HG02678 (cell line): ENCODE measurements around the gene SPATS2.
"Not testable (repeated sequence)": the region's sequence is repeated elsewhere in the genome, so short reads cannot be mapped to it uniquely, and the experiment has no call there.

Source experiments
- ATAC-seq: cut with Tn5 transposase; IDR thresholded peaks from one replicate; pipeline ENCODE4 v1.9.1; 2021; ENCODE audit warnings: mild to moderate bottlenecking, moderate library complexity; ENCODE audit not compliant: unreplicated experiment

The SPATS2 gene

DNA sequence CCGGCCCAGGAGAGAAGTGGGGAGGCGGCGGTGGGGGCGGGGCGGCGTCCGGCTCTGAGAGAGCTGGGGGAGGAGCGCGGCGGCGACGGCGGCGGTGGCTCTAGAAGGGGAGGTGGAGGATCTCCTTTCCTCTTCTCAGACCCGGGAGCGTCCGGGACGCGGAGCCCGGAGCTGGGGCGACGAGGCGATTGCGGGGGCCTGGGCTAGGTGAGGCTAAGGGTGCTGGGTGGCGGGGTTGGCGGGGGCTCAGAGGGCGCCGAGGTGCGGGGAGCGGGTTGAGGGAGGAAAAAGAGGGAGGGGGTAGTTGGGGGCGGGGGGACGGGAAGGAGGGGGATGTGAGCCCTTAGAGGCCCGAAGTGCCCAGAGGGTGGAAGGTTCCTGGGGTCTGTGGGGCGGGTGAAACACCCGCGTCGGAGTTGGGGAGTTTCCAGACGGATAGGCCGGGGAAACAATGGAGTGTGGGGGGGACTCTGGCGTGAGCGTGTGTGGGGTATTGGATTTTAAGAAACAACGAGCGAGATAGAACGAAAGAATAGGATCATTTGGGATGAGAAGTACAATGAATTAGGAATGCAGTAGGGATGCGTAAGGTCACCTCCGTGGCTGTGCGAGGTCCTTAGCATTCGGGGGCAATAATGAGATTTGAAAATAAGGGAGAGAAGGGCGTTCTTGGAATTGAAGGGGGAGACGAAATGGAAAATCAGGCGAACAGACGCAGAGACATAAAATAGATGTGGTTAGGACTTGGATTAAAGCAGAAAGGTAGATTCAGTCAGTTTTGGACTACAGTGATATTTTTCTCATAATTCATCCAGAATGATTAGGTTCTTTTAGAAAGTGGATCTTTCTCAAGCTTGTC, at the start of gene SPATS2:
SPATS2 (plus strand) TSS at position 82 of the 859 bp plus-strand sequence. CDS start 93,551 bp downstream, outside the sequence.
- ATAC-seq, result no peak

DNA sequence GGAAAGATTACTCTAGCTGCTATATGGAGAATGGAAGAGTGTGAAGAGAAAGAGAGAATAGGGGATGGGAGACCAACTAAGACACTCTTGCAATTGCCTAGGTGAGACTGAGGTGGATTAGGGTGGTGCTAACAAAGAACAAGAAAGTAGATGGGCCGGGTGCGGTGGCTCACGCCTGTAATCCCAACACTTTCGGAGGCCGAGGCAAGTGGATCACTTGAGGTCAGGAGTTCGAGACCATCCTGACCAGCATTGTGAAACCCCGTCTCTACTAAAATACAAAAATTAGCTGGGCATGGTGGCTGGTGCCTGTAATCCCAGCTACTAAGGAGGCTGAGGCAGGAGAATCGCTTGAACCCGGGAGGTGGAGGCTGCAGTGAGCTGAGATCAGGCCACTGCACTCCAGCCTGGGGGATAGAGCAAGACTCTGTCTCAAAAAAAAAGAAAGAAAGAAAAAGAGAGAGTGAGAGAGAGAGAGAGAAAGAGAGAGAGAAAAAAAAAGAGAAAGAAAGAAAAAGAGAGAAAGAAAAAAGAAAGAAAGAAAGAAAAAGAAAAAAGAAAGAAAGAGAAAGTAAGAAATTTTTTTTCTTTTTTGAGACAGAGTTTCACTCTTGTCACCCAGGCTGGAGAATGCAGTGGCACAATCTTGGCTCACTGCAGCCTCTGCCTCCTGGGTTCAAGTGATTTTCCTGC, 46.7 kb upstream of the SPATS2 start:
- not testable (repeated sequence) for ATAC-seq

DNA sequence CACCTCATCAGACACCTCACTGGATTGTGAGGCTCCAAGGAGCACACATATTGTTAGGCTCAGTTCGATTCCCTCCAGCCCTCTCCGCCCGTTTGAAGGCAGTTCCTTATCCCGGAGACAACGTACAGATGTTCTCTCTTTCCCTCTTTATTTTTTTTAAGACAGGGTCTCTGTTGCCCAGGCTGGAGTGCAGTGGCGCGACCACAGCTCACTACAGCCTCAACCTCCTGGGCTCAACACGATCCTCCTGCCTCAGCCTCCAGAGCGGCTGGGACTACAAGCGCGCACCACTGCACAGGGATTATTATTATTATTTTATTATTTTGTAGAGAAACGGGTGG, 44.9 kb upstream of the SPATS2 start:
- no peak for ATAC-seq

DNA sequence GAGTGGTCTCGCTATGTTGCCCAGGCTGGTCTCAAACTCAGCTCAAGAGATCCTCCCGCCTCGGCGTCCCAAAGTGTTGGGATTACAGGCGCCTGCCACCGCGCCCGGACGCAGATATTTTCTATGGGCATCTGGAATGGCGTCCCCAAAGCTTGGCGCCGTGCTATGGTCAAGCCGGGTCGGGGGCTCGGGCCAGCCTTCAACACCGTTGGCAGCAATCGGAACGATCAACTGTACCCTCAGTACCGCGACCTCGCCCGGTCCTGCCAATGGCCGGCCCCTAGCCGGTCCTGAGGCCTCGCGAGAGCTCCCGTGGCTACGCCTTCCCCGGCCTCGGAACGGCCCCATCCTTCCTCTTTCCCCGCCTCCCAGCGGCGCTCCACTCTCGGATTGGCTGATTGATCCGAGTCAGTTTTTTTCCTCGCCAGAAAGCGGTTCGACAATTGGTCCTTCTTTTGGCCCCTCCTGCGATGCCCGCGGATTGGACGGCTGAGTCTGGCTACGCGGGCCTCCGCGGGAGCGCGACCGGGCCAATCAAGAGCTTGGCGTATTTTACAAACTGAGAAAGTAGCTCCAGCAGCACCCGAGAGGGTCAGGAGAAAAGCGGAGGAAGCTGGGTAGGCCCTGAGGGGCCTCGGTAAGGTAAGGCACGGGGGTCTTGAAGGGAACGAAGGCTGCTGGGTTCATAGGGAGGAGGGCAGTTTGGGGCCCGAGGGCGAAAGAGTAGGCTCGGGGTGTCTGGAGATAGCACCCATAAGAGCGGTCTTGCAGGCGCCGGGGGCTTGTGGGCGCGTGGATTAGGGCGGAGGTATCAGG, 44.3 kb upstream of the SPATS2 start, which contains the start of gene TROAP:
TROAP (plus strand) TSS at position 548 of the 816 bp plus-strand sequence. CDS start 354 bp downstream, outside the sequence.
- peak; percentile 98 for ATAC-seq

DNA sequence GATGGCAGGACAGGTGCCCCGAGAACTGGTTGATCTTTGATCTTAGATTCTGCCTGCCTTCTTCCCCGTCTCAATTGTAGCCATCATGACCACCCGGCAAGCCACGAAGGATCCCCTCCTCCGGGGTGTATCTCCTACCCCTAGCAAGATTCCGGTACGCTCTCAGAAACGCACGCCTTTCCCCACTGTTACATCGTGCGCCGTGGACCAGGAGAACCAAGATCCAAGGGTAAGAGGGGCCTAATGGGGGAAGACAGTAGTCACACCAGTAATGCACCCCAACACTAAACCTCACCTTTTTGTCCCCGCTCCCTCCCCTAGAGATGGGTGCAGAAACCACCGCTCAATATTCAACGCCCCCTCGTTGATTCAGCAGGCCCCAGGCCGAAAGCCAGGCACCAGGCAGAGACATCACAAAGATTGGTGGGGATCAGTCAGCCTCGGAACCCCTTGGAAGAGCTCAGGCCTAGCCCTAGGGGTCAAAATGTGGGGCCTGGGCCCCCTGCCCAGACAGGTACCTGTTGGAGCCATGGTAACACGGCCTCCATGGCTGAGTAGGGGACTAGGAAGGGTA, 43.7 kb upstream of the SPATS2 start:
- no peak for ATAC-seq

DNA sequence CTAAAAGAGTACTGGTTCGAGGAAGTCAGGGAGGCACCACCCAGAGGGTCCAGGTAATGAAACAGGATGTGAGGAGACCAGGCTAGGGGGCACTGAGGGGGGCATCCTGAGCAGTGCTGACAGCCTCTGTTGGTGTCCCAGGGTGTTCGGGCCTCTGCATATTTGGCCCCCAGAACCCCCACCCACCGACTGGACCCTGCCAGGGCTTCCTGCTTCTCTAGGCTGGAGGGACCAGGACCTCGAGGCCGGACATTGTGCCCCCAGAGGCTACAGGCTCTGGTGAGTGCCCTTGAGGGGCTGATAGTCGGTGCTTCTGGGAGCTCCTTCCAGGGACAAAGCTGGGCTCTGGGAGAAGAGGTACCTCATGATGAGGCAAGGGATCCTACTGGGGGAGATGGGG, 41.7 kb upstream of the SPATS2 start:
- no peak for ATAC-seq

DNA sequence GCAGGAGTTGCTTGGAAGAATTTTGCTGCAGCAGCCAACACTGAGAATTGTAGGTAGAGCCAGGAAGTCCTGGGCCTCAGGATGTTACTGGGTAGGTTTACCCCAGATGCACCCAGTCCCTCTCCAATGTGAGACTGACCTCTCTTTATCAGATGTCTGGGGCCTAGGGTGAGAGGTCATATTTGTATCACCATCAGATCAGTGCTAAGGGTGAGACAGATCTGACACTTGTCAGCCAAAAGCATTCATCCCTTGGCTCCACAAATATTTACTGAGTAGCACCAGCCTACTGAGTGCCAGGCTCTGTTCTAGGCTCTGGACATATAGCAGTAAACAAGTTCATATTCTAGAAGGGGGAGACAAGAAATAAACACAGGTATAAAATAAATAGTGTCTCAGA, 39.9 kb upstream of the SPATS2 start:
- no peak for ATAC-seq

DNA sequence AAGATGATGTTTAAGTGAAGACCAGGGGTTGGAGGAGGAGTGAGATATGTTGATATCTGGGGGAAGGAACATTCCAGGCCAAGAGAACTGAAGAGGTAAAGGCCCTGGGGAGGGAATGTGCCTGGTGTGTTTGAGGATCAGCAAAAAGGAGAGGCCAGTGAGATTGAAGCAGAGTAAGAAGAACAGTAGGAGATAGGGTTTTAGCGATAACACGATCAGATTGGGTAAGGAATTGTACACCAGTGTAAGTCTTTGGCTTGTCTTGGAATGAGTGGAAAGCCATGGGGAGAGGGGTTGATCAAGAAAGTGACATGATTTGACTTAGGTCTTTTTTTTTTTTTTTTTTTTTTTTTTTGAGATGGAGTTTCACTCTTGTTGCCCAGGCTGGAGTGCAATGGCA, 39.4 kb upstream of the SPATS2 start:
- ATAC-seq, result no peak

DNA sequence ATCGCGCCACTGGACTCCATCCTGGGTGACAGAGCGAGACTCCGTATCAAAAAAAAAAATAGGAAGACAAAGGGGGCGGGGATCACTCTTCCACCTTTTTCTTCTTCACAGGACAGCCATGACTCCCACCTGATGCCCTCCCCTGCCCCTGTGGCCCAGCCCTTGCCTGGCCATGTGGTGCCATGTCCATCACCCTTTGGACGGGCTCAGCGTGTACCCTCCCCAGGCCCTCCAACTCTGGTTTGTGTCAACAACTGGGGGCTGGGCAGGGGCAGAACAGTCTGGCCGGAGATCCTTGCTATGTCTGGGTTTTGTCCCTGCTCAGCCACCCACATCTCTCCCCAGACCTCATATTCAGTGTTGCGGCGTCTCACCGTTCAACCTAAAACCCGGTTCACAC, 38.4 kb upstream of the SPATS2 start:
- ATAC-seq, result no peak

DNA sequence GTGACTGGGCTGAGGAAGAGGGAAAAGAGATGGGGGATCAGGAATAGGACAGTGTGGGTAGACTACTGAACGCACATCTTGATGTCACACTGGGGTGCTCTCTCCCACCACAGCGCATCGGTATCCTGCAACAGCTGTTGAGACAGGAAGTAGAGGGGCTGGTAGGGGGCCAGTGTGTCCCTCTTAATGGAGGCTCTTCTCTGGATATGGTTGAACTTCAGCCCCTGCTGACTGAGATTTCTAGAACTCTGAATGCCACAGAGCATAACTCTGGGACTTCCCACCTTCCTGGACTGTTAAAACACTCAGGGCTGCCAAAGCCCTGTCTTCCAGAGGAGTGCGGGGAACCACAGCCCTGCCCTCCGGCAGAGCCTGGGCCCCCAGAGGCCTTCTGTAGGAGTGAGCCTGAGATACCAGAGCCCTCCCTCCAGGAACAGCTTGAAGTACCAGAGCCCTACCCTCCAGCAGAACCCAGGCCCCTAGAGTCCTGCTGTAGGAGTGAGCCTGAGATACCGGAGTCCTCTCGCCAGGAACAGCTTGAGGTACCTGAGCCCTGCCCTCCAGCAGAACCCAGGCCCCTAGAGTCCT, 37.1 kb upstream of the SPATS2 start:
- ATAC-seq, result no peak

DNA sequence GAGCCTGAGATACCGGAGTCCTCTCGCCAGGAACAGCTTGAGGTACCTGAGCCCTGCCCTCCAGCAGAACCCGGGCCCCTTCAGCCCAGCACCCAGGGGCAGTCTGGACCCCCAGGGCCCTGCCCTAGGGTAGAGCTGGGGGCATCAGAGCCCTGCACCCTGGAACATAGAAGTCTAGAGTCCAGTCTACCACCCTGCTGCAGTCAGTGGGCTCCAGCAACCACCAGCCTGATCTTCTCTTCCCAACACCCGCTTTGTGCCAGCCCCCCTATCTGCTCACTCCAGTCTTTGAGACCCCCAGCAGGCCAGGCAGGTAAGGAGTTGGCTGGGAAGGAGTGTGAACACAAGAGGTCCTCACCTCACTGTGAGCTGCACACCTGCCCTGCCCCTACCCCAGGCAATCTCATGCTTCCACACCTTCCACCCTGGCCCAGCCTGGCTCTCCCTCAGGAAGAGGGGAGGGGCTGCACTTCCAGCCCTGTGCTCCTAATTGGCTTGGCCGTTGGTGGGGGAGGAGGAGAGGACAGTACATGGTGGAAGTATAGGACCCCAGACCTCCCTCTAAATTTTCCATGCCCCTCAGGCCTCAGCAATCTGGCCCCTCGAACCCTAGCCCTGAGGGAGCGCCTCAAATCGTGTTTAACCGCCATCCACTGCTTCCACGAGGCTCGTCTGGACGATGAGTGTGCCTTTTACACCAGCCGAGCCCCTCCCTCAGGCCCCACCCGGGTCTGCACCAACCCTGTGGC, 36.5 kb upstream of the SPATS2 start:
- no peak for ATAC-seq

DNA sequence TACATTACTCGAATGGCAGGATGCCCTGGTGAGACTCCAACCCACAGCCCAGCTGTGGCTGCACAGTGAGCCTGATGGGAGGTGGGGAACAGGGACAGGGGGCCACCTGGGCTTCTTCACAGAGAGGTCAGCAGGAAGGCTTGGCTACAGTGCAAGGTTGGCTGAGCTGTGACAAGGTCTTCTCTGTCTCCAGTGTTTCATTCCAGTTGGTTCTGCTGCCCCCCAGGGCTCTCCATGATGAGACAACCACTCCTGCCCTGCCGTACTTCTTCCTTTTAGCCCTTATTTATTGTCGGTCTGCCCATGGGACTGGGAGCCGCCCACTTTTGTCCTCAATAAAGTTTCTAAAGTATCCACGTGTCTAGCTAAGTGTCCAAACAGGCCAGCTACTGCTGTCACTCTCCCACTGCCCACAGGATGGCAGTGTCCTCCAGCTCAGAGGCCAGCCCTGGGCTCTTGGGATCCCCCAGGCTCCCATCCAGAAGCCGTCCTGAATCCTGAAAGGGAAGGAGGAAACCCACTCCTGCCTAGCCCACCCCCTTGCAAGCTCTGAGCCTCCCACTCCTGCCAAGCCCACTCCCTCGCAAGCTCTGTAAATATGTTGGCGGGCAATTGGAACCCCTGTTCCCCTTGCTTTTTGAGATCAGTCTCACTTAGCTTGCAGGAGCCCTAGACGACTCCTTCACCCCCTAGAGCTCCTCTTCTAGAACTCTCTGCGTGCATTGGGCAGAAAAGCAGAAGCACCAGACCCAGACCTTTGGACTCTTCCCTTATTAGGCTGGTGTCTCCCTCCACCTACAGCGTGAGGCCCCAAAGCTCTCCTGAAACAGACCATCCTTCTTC, 35.7 kb upstream of the SPATS2 start:
- ATAC-seq, result no peak

DNA sequence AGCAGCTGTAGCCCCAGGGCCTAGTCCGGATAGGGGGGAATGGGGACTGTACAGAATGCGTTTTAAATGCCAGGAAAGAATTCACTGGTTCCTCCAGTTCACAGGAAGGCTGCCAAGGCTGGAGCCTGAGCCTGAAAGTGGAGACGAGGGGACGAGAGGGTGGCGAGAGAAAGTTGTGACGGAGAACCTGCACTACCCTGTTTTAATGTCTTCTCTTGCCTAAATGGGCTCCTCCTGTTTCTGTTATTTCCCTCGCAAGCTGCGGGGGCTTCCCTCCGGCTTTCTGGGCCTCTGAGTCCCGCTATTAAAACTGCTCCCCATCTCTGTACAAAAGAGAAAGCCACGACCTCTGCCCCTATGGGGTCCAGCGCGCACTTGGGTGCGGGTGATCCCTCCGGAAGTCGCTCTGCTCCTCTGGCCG, 34.8 kb upstream of the SPATS2 start:
- no peak for ATAC-seq

DNA sequence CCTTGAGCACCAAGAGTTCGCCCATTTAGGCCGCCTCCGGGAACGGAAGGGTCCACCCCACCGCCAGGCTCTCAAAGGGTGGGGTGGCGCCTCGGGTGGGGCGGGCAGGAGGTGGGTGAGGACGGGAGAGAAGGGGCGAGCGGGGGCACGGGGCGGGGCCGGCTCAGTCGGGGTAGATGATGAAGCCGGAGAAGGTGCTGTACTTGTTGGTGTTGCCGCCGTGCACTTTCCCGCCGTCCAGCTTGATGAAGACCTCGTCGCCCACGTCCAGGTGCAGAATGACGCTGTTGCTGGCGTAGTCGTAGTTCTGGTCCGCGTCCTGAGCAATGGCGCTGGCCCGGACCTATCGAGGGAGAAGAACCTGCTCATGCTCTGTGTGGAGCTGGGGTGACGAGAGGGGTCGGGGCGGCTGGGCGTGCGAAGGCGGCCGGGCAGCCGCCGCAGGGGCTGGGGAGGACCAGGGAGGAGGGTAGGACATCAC, 34.3 kb upstream of the SPATS2 start:
- ATAC-seq, result no peak

DNA sequence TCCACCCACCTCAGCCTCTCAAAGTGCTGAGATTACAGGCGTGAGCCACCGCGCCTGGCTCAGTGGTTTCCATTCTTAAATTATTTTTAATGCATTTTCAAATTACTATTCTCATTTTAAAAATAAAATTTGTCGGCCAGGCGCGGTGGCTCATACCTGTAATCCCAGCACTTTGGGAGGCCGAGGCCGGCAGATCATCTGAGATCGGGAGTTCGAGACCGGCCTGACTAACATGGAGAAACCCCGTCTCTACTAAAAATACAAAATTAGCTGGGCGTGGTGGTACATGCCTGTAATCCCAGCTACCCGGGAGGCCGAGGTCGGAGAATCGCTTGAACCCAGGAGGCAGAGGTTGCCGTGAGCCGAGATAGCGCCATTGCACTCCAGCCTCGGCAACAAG, 33.5 kb upstream of the SPATS2 start:
- ATAC-seq, result not testable (repeated sequence)

DNA sequence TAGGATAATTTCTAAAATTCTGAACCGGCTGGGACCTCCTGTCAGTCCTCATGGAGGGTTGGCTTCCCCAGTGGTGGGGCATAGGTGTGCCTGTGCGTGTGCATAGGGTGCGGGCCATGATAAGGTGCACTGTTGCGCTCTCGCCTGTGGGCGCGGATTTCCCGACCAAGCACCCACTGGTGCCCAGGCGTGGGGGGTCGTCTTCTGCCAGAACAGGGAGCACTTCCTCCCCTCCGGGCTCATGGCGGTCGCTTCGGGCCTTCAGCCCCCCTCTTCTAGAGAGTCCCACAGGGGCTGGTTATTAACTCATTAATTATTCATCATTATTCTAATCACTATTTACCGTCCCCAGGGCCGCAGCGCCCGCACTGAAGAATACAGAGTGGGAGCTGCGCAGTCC, 33.0 kb upstream of the SPATS2 start:
- ATAC-seq, result no peak

DNA sequence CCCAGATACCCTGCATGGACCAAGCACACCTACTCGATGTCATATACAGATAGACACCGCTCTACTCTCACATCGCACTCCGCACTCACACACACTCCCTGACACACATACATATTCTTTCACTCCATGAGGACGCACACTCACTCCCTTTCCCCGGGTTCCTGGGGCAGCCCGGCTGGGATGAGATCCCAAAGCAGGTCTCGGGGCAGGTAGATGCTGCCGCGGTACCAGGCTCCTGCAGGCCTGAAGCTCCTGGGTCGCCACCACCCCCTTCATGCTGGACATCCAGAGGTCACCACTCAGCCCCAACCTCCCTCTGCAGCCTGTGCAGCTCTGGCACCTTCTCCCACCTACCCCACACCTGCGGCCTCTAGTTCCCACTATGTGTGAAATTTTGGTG, 32.6 kb upstream of the SPATS2 start:
- no peak for ATAC-seq

DNA sequence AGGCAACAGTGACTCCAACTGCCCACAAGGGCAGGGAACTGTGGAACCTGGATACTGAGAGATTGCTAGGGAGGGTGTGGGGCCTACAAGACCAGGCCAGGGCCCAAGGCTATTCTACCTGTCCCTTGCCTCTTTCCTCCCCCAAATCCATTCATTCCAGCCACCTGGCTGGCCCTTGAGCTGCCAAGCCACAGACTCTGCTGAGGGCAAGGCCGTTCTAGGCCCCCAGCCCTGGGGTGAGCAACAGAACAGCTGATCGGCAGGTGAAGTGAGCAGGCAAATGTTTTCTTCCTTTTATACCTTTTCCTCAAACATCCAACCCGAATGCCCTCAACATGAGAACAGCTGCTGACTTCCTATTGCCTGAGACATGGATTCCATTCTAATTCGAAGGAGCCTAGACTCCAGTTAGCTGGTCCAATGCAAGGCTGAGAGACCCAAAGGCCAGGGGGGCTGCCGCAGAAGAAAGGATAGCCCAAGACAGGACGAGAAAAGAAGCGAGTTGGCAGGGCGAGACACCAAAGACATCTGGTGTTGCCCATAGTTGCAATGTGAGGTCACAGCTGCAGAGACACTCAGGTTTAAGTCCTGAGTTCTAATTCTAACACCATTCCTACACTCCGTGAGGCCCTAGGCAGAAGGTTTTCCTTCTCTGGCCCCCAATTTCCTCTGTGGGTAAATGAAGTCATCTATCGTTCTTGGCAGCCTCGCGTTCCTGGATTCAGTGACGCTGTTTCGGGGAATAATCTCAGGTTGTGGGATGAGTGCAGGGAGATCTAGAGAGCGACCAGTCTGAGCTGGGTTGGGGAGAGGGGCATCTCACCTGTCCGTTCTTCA, 31.9 kb upstream of the SPATS2 start:
- ATAC-seq, result no peak
